HTR-8/SVneo (cell line): ENCODE results near the gene STAT4.

Source experiments
- DNase-seq: peaks from one replicate; pipeline ENCODE4 v3.0.0; 2011; ENCODE audit warnings: low spot score, mixed read lengths; ENCODE audit not compliant: insufficient read length
- FAIRE-seq: peaks from 2 replicates; lab custom pipeline; 2011; peaks lifted over from hg19 to GRCh38; lab: Jason Lieb, UNC

STAT4 gene

GRCh38 chr2:190981733-190982132 lies 169.1 kb downstream of the STAT4 start:
- FAIRE-seq (no peak), DNase-seq (no peak)

GRCh38 chr2:190981333-190981732 lies 169.5 kb downstream of the STAT4 start:
- no peak for FAIRE-seq
- no peak for DNase-seq

- FAIRE-seq (no peak), DNase-seq (no peak)
Observed at GRCh38 chr2:190980630-190981209, 170.1 kb downstream of the STAT4 start.

- FAIRE-seq (peak; percentile 83), DNase-seq (peak; percentile 68)
Observed at GRCh38 chr2:190979906-190980629, 170.7 kb downstream of the STAT4 start.
